Measurements from ENCODE around the gene RAB6C.
"Not testable (repeated sequence)": the region's sequence is repeated elsewhere in the genome, so short reads cannot be mapped to it uniquely, and the experiment has no call there.

The RAB6C gene

GRCh38 chr2:129979629-129980155, at the start of gene RAB6C:
TSS of gene RAB6C (plus strand) at chr2:129979666. CDS start at chr2:129980116, 450 bp downstream.
- not testable (repeated sequence) for DNase-seq (ENCODE audit: low read depth in 2 of 2)

GRCh38 chr2:129930451-129930850, 49.0 kb upstream of the RAB6C start:
- no peak for DNase-seq (ENCODE audit: low read depth in 2 of 2)

GRCh38 chr2:129933387-129933786, 46.1 kb upstream of the RAB6C start:
- not testable (repeated sequence) for DNase-seq (ENCODE audit: low read depth in 2 of 2)

DNA sequence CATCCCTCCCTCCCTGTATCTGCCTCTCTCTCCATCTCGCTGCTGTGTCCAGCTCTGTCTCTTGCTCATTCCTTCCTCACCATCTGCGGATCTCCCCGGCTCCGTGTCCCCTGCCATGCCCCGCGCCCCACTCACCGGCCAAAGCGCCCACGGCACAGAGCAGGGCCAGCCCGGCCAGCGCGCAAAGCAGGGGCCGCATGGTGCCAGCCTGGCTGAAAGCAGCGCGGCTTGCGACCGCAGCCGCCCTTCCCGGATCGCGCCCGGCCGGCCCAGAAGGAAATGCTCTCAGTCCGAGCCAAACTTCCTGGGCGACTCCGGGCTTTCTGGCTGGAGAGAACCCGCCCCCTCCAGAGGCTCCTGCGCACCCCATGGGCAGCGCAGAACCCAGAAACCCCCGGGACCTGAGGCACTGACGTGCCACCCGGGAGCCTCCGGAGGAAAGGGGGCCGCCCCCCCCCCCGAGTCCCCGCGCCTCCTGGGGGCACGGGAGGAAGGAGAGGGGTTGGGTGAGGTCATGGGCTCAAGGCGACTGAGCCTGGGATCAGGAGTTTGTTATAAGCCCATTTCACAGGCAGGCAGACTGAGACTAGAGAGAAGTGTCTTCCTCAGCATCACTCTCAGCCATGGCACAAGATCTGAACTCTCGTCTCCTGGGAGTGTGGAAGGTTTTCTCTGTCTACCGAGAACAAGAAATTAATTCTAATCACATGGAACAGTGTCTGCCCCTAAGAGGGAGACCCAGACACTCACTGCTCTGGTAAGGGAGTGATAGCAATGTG, 45.2 kb upstream of the RAB6C start:
- DNase-seq (ENCODE audit: low read depth in 2 of 2) = no peak

DNA sequence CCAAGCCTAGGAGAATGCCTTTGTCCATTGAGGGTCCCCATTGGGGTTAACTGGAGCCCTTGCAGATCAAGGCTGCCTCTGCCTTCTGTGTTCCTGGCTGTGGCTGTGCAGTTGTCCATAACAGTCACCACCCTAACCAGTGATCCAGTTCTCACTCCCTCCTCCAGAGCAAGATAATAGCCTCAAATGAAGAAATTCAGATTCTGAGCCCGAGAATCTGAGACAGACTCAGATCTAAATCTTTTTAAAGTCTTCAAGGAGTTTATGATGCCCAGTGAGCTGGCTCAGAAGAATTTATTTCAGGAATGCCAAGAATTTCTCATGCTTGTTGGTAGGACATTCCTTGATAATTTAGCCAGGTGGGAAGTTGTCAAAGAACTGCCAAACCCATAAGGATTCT, 44.3 kb upstream of the RAB6C start:
- DNase-seq (ENCODE audit: low read depth in 2 of 2) = no peak

DNA sequence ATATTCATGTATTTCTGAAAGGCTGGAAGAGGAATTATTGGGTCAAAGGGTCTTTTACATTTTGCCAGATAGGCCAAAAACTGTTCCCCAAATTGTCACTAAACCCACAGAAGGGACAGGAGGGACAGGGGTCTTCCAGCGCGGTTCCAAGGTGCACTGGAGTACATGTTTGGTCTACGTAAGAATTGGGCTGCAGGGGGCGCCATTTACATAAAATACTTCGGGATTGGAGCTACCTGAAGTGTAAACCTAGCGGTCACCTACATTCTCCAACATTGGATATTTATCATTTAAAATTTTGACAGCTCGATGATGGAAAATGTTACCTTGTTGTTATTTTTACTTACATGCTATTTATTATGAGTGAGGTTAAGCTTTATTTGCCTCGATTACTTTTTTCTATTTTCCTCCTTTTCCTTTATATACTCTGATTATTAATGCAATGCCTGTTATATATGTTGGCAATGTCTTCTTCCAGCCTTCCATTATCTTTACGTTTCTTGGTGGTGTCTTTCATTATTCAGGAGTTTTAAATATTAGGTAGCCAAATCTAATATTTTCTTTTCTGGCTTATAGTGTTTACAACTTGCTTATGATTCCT, 43.0 kb upstream of the RAB6C start:
- no peak for DNase-seq (ENCODE audit: low read depth in 2 of 2)

DNA sequence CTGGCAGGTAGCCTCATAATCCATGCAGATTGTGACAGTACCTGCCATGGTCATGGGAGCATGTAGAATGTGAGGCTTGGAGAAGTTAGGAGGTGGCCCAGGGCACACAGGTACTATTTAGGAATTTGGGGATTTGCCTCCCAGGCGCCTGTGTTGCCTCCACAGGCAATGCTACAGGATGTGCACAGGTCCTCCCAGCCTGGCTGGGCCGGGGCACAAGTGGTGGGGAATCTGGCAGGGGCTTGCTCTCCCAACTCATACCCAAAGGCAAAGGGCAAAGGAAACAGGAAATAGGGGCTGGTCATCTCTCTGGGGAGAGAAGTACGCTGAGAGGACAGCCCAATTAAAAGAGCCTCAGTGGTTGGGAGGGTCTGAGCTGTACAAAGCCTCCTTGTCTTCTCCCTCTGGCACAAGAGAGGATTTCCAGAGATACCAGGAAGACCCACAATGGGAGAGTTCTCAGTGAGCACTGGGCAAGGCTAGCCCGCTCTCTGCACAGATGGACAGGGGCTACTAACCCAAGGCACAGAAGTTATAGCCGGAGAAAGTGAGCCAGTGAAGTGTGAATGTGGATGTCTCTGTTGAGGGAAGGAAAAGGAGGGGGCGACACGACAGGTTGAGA, 40.5 kb upstream of the RAB6C start:
- not testable (repeated sequence) for DNase-seq (ENCODE audit: low read depth in 2 of 2)

- DNase-seq (ENCODE audit: low read depth in 2 of 2) = not testable (repeated sequence)
Measured at GRCh38 chr2:129943456-129943855, 36.0 kb upstream of the RAB6C start.

DNA sequence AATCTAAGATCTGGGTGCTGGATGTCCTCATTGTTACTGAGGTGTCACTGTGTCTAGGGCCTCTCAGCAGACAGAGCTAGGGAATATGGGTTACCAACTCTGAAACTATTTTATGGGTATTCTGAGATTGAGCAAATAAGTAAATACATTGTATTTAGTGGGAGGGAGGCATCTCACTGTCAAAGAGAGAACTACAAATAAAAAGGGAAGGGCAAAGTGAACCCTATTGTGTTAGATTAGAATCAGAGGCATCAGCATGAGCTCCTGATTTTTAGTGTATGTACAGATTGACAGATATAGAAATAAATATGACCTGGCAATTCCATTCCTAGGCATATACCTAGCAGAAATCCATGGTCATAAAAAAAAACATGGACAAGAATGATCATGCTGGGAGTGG, 33.9 kb upstream of the RAB6C start:
- no peak for DNase-seq (ENCODE audit: low read depth in 2 of 2)

DNA sequence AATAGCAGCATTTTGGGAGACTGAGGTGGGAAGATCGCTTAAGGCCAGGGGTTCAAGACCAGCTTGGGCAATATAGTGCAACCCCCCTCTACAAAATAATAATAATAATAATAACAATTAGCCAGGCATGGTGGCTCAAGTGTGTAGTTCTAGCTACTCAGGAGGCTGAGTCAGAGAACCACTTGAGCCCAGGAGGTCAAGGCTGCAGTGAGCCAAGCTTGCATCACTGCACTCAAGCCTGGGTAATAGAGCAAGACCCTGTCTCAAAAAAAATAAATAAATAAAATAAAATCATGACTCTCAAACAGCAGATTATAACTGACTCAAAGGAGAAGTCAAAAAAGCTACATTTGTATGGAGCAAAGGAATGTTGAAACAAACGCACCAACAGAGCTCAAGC, 31.8 kb upstream of the RAB6C start:
- DNase-seq (ENCODE audit: low read depth in 2 of 2) = not testable (repeated sequence)

- DNase-seq (ENCODE audit: low read depth in 2 of 2) = not testable (repeated sequence)
Measured at GRCh38 chr2:129956171-129956570, 23.3 kb upstream of the RAB6C start.

DNA sequence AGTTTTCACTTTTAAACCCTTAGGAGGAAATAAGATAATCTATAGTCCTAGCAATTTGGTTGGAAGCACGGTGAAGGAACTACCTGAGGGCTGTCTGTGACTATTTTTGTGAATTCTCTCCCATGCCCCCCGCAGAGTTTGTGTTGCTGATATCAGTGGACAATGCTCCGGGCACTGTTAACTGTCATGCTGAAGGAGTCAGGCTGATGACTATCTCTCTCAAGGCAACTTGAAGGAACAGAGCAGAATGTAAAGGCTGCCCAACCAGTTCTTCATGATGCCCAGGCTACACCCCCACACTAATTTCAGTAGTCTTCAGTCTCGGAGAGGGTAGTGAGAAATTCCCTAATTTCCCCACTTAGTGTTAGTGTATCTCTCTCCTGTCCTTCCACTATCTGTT, 21.6 kb upstream of the RAB6C start:
- no peak for DNase-seq (ENCODE audit: low read depth in 2 of 2)

DNA sequence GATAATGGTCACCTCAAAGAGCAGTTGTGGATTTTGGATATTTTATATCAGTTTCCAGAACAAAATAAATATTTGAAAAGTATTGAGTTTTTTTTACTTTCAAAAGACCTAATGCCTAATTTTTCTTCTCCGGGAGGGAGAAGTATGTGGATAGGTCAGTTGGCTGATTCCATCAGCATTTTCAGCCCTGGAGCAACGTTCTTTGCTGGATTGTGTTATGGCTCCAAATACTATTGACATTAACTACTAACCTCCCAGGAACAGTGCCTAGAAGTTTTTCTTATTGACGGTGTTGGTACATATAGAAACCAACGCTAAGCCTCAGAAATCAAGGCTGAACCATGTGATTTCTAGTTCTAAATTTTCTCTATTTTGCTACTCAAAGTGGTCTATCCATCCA, 20.7 kb upstream of the RAB6C start:
- DNase-seq (ENCODE audit: low read depth in 2 of 2) = not testable (repeated sequence)

DNA sequence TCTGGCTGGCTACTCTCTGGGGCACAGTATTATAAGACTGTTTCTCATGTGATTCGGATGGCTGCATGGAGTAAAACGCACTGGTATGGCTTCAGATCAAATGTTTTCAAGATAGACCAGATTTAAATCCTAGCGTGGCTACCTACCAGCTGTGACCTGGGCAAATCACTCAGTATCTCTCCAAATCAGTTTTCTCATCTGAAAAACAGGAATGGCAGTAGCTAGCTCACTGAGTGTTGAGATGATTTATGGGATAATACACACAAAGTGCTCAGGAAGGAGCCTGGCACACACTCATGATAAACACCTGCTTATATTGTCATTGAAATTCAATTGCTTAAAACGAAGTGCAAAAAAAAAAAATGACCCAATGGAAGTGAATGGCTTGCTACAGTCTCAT, 10.9 kb upstream of the RAB6C start:
- not testable (repeated sequence) for DNase-seq (ENCODE audit: low read depth in 2 of 2)

GRCh38 chr2:129975016-129975774, 4.3 kb upstream of the RAB6C start:
- no peak for DNase-seq (ENCODE audit: low read depth in 2 of 2)

DNA sequence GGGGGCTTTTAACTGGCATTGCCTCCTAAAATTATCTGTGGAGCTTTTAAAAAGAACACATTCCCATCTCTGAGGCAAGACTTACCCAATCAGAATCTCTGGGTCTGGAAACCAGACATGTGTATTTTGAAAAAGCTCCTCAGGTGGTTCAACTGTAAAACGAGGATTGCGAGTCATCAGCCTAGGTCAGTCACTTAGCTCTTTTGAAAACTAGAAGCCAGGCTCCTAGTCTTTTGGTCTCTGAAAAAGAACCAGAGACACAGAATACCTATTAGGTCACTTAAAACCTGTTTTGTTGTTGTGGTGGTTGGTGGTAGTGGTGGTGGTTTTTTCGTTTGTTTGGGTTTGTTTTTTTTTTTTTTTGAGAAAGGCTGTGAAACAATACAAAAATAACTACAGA, 2.5 kb upstream of the RAB6C start:
- not testable (repeated sequence) for DNase-seq (ENCODE audit: low read depth in 2 of 2)

DNA sequence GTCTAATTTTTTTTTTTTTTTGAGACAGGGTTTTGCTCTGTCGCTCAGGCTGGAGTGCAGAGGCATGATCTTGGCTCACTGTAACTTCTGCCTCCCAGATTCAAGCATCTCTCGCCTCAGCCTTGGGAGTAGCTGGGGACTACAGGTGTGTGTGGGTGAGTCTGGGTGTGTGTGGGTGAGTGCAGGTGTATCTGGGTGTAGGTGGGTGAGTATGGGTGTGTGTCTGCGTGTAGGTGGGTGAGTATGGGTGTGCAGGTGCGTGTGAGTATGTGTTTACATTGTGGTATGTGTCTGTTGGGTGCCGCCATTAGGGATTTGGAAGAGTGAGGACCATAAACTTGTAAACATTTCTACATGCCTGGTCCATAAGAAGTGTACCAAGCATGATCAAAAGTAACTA, 1.5 kb upstream of the RAB6C start:
- no peak for DNase-seq (ENCODE audit: low read depth in 2 of 2)

- DNase-seq (ENCODE audit: low read depth in 2 of 2) = not testable (repeated sequence)
Measured at GRCh38 chr2:129980246-129980645, 780 bp downstream of the RAB6C start.

- not testable (repeated sequence) for DNase-seq (ENCODE audit: low read depth in 2 of 2)
Measured at GRCh38 chr2:129981689-129982088, 2.2 kb downstream of the RAB6C start.

DNA sequence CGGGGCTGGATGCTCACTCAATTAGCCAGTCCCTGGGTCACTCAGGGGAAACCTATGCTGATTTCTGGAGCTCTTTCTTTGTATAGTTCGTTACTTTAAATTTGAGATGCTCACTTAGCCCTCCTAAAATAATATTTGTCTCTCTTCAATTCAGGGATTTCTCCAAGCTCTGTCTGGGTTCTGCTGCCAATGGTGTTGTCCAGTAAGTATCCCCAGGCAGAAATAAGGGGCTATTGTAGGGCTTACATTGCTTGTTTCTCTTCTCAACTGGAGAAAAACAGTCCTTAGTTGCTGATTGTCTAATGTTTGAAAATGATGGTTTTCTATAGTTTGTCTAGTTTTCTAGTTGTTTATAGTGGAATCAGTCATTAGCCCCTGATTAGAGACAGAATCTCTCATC, 5.0 kb downstream of the RAB6C start:
- no peak for DNase-seq (ENCODE audit: low read depth in 2 of 2)

GRCh38 chr2:129992415-129993006, 13.0 kb downstream of the RAB6C start:
- DNase-seq (ENCODE audit: low read depth in 2 of 2) = not testable (repeated sequence)
